SK-N-SH (cell line): Measurements from ENCODE around the gene STK32C. TPM values are rescaled to one million over a fixed set of nuclear protein-coding genes. Genes with fewer than 3 reads are reported as not detected.

Source experiments
- CTCF ChIA-PET: fragments of 300-600, 350-600 bp; formaldehyde crosslinking; extraction: SDS; loops from one replicate; lab custom pipeline; 2021; lab: Yijun Ruan, JAX
- POLR2A ChIA-PET: fragments of 350-600 bp; sonication (Branson Sonifier 250); formaldehyde crosslinking; extraction: SDS; loops from one replicate; lab custom pipeline; 2020; ENCODE audit warnings: antibody characterized with exemption, inconsistent platforms; lab: Yijun Ruan, JAX
- DNase-seq: peaks from one replicate; pipeline ENCODE4 v3.0.0; 2012
- H2AFZ ChIP-seq: fragments of 200-600 bp; sonication (generic); 2 replicates; pipeline ENCODE4 v1.8.1; 2016; ENCODE audit warnings: antibody characterized with exemption, mild to moderate bottlenecking, low read depth
- H3F3A ChIP-seq: fragments of 200-600 bp; sonication (generic); replicated peaks from 2 replicates; pipeline ENCODE3; 2016; ENCODE audit warnings: antibody characterized with exemption, mild to moderate bottlenecking; ENCODE audit not compliant: insufficient read depth
- H3K27ac ChIP-seq, 2 experiments: fragments of 200-500 bp in 1 of 2; fragments of 200-600 bp in 1 of 2; sonication (Bioruptor generic) in 1 of 2; sonication (generic), shearing (Covaris generic) in 1 of 2; 2 replicates each; pipeline versions ENCODE4 v1.5.1 to v1.6.1; 2014 to 2016; ENCODE audit warnings: low read depth in 2 of 2, inconsistent platforms in 1 of 2, low read length in 1 of 2, mild to moderate bottlenecking in 1 of 2, mixed read lengths in 1 of 2
- H3K27me3 ChIP-seq: fragments of 200-600 bp; sonication (generic), shearing (Covaris generic); 2 replicates; pipeline ENCODE4 v1.6.1; 2016; ENCODE audit warnings: mixed run types; ENCODE audit not compliant: insufficient read depth
- H3K36me3 ChIP-seq, 2 experiments: fragments of 200-500 bp in 1 of 2; fragments of 200-600 bp in 1 of 2; sonication (Bioruptor generic) in 1 of 2; sonication (generic) in 1 of 2; replicated peaks in 1 of 2; 2 replicates each; pipeline versions ENCODE3 to v1.5.1; 2014 to 2016; ENCODE audit warnings: low read length in 1 of 2, mild to moderate bottlenecking in 1 of 2; ENCODE audit not compliant: insufficient read depth in 2 of 2, control insufficient read depth in 1 of 2
- H3K4me1 ChIP-seq, 2 experiments: fragments of 200-500 bp in 1 of 2; fragments of 200-600 bp in 1 of 2; sonication (Bioruptor generic) in 1 of 2; sonication (generic), shearing (Covaris generic) in 1 of 2; 2 replicates each; pipeline versions ENCODE4 v1.5.1 to v1.6.1; 2014 to 2016; ENCODE audit warnings: low read depth in 1 of 2, low read length in 1 of 2, mixed run types in 1 of 2; ENCODE audit not compliant: insufficient read depth in 2 of 2, control insufficient read depth in 1 of 2
- H3K4me2 ChIP-seq: fragments of 200-600 bp; sonication (generic), shearing (Covaris generic); 2 replicates; pipeline ENCODE4 v1.6.1; 2017; ENCODE audit warnings: mixed run types
- H3K4me3 ChIP-seq, 2 experiments: fragments of 200-500 bp in 1 of 2; fragments of 200-600 bp in 1 of 2; sonication (Bioruptor generic) in 1 of 2; sonication (generic), shearing (Covaris generic) in 1 of 2; 2 replicates each; pipeline versions ENCODE4 v1.5.1 to v1.8.1; 2014 to 2016; ENCODE audit warnings: low read depth in 2 of 2, inconsistent platforms in 1 of 2, low read length in 1 of 2, mild to moderate bottlenecking in 1 of 2, mixed read lengths in 1 of 2, moderate library complexity in 1 of 2
- H3K79me2 ChIP-seq: fragments of 200-600 bp; sonication (generic); 2 replicates; pipeline ENCODE4 v1.8.1; 2017; ENCODE audit warnings: mild to moderate bottlenecking; ENCODE audit not compliant: insufficient read depth
- H3K9ac ChIP-seq: fragments of 200-600 bp; sonication (generic); 2 replicates; pipeline ENCODE4 v1.6.1; 2017; ENCODE audit warnings: mixed run types
- H3K9me2 ChIP-seq: fragments of 200-600 bp; sonication (generic); 2 replicates; pipeline ENCODE4 v1.6.1; 2017; ENCODE audit warnings: mixed run types
- H3K9me3 ChIP-seq: fragments of 200-600 bp; sonication (generic); 2 replicates; pipeline ENCODE4 v1.6.1; 2017; ENCODE audit warnings: mixed run types, mild to moderate bottlenecking, moderate library complexity
- H4K20me1 ChIP-seq: fragments of 200-600 bp; sonication (generic); 2 replicates; pipeline ENCODE4 v1.6.1; 2017; ENCODE audit warnings: mild to moderate bottlenecking, mixed run types; ENCODE audit not compliant: insufficient read depth
- CHD2 ChIP-seq: fragments of 150-350 bp; IDR thresholded peaks from 2 replicates; pipeline ENCODE4 v1.6.1; 2018; ENCODE audit warnings: low read length; ENCODE audit not compliant: partially characterized antibody
- CTCF ChIP-seq: fragments of 200-600 bp; sonication (generic); IDR thresholded peaks from 2 replicates; pipeline ENCODE4 v1.6.1; 2017; ENCODE audit warnings: antibody characterized with exemption, mild to moderate bottlenecking, moderate library complexity
- EP300 ChIP-seq, 2 experiments: IDR thresholded peaks; 2 replicates each; pipeline versions ENCODE4 v1.4.0 to v1.6.1; 2012; ENCODE audit warnings: borderline replicate concordance in 1 of 2, low read depth in 1 of 2, low read length in 1 of 2
- EZH2phosphoT487 ChIP-seq: fragments of 200-600 bp; sonication (generic); IDR thresholded peaks from 2 replicates; pipeline ENCODE4 v1.6.1; 2017; ENCODE audit warnings: low read depth, mixed run types, mild to moderate bottlenecking, antibody characterized with exemption, moderate library complexity, borderline replicate concordance
- FOXM1 ChIP-seq: IDR thresholded peaks from 2 replicates; pipeline ENCODE4 v1.4.0; 2012; ENCODE audit warnings: low read depth, mild to moderate bottlenecking
- JUND ChIP-seq: IDR thresholded peaks from 2 replicates; pipeline ENCODE4 v1.4.0; 2012
- POLR2AphosphoS5 ChIP-seq: IDR thresholded peaks from 2 replicates; pipeline ENCODE4 v1.6.1; 2012; ENCODE audit warnings: low read depth, low read length
- REST ChIP-seq: IDR thresholded peaks from 2 replicates; pipeline ENCODE4 v1.6.1; 2012; ENCODE audit warnings: mild to moderate bottlenecking, low read depth, low read length, moderate library complexity
- RFX5 ChIP-seq: IDR thresholded peaks from 2 replicates; pipeline ENCODE4 v1.6.1; 2012; ENCODE audit warnings: mild to moderate bottlenecking, improper control_type of control experiment, low read length
- RXRA ChIP-seq: IDR thresholded peaks from 2 replicates; pipeline ENCODE4 v1.4.0; 2012; ENCODE audit warnings: low read depth, mild to moderate bottlenecking, borderline replicate concordance
- TAF1 ChIP-seq: IDR thresholded peaks from 2 replicates; pipeline ENCODE4 v1.6.1; 2012; ENCODE audit warnings: low read depth, mild to moderate bottlenecking, low read length, moderate library complexity, borderline replicate concordance
- TEAD4 ChIP-seq: IDR thresholded peaks from 2 replicates; pipeline ENCODE4 v1.4.0; 2012; ENCODE audit warnings: mild to moderate bottlenecking, borderline replicate concordance; ENCODE audit not compliant: insufficient read depth
- USF2 ChIP-seq: fragments of 150-350 bp; IDR thresholded peaks from 2 replicates; pipeline ENCODE4 v1.6.1; 2017; ENCODE audit warnings: antibody characterized with exemption, low read length, low read depth, borderline replicate concordance
- ZBTB33 ChIP-seq: IDR thresholded peaks from 2 replicates; pipeline ENCODE4 v1.4.0; 2012; ENCODE audit warnings: low read depth, borderline replicate concordance
- WGBS: methylation state at CpG from one replicate; pipeline ENCODE4 v1.1.6; 2017; ENCODE audit warnings: low lambda C conversion rate; 5-methylcytosine and 5-hydroxymethylcytosine counted together
- polyA plus RNA-seq, 3 experiments: library from polyadenylated mRNA; depleted of rRNA; stranded (reverse); fragments of >200 nt; gene quantifications; 2 replicates each; pipeline ENCODE4 v1.2.3, GENCODE V29; 2012

Gene STK32C
- polyA plus RNA-seq, 1 of the 3 experiments (the other 2 are of a cell fraction), result 27.8 TPM

- no peak overlapping the region for H3K4me3 ChIP-seq
- no peaks in the 10 kb centered on the region for H3F3A ChIP-seq
- no peaks in the 10 kb centered on the region for H3K9me2 ChIP-seq
- ChIA-PET POLR2A (interaction anchor here (0.6 to 1.6 kb wide), 2 partner anchors 41 to 57 kb away, joined by 3 to 4 read pairs; no protein-coding TSS in a partner anchor), CTCF (interaction anchor here (0.6 to 2.1 kb wide), 6 partner anchors 23 to 78 kb away, joined by 3 to 6 read pairs (median 4); no protein-coding TSS in a partner anchor)
- WGBS, result 80% methylated on average over 17 of the region's 23 CpGs
- H3K9me3 ChIP-seq, result no peaks in the 10 kb centered on the region
- H3K79me2 ChIP-seq, result no peaks in the 10 kb centered on the region
- no peak overlapping the region for H3K9ac ChIP-seq
- H2AFZ ChIP-seq, result no peak overlapping the region
- H3K27me3 ChIP-seq, result no peaks in the 10 kb centered on the region
- H3K36me3 ChIP-seq, result no peaks in the 10 kb centered on the region
- no peak overlapping the region for H3K4me2 ChIP-seq
- DNase-seq, result no peak
- no peaks in the 10 kb centered on the region for H4K20me1 ChIP-seq
- TF ChIP-seq JUND (no peak), REST (peak; percentile 94)
- peaks cover 0 to 69% of the 10 kb centered on the region in 2 experiments; a peak in 2 of 4 replicates for H3K4me1 ChIP-seq
- peak overlapping the region in 1 of 2 experiments; percentile 96; a peak in 2 of 4 replicates for H3K27ac ChIP-seq
These were observed 13.0 kb downstream of the STK32C start for GRCh38 chr10:132294561-132295318.

GRCh38 chr10:132293813-132294520 lies 13.8 kb downstream of the STK32C start:
- Histone ChIP-seq H3K9ac (no peak overlapping the region), H3K79me2 (no peaks in the 10 kb centered on the region), H3K4me1 (peaks cover 0 to 69% of the 10 kb centered on the region in 2 experiments; a peak in 2 of 4 replicates), H3K4me2 (no peak overlapping the region), H3K9me2 (no peaks in the 10 kb centered on the region), H3K27ac (peak overlapping the region in 1 of 2 experiments; percentile 96; a peak in 2 of 4 replicates), H3K27me3 (no peaks in the 10 kb centered on the region), H3F3A (no peaks in the 10 kb centered on the region), H3K36me3 (no peaks in the 10 kb centered on the region), H3K9me3 (no peaks in the 10 kb centered on the region), H3K4me3 (no peak overlapping the region), H2AFZ (no peak overlapping the region), H4K20me1 (no peaks in the 10 kb centered on the region)
- ChIA-PET CTCF (interaction anchor here (1.2 to 2.1 kb wide), 5 partner anchors 12 to 70 kb away, joined by 3 to 9 read pairs (median 5); no protein-coding TSS in a partner anchor), POLR2A (interaction anchor here (1.0 to 1.6 kb wide), 4 partner anchors 24 to 56 kb away, joined by 3 to 5 read pairs (median 4); no protein-coding TSS in a partner anchor)
- WGBS, result 74% methylated on average over 25 of the region's 25 CpGs
- DNase-seq, result no peak
- TF ChIP-seq TAF1 (no peak), CTCF (no peak), JUND (no peak), RXRA (no peak), RFX5 (no peak), CHD2 (no peak), FOXM1 (no peak), EZH2phosphoT487 (no peak), EP300 (IDR thresholded peaks at IDR 0.05; ENCODE audit: borderline replicate concordance in 1 of 2, low read depth in 1 of 2, low read length in 1 of 2) (no peak), USF2 (no peak), POLR2AphosphoS5 (no peak), ZBTB33 (no peak), TEAD4 (no peak)
